GM19395 (cell line): Measurements from ENCODE around the gene HEATR5A.
"Not testable (repeated sequence)": the region's sequence is repeated elsewhere in the genome, so short reads cannot be mapped to it uniquely, and the experiment has no call there.

Experiments used
- ATAC-seq: cut with Tn5 transposase; IDR thresholded peaks from one replicate; pipeline ENCODE4 v1.9.1; 2021; ENCODE audit warnings: mild to moderate bottlenecking, moderate library complexity; ENCODE audit not compliant: unreplicated experiment

Gene HEATR5A

GRCh38 chr14:31287294-31287972 lies 132.9 kb downstream of the HEATR5A start:
- ATAC-seq: no peak

DNA sequence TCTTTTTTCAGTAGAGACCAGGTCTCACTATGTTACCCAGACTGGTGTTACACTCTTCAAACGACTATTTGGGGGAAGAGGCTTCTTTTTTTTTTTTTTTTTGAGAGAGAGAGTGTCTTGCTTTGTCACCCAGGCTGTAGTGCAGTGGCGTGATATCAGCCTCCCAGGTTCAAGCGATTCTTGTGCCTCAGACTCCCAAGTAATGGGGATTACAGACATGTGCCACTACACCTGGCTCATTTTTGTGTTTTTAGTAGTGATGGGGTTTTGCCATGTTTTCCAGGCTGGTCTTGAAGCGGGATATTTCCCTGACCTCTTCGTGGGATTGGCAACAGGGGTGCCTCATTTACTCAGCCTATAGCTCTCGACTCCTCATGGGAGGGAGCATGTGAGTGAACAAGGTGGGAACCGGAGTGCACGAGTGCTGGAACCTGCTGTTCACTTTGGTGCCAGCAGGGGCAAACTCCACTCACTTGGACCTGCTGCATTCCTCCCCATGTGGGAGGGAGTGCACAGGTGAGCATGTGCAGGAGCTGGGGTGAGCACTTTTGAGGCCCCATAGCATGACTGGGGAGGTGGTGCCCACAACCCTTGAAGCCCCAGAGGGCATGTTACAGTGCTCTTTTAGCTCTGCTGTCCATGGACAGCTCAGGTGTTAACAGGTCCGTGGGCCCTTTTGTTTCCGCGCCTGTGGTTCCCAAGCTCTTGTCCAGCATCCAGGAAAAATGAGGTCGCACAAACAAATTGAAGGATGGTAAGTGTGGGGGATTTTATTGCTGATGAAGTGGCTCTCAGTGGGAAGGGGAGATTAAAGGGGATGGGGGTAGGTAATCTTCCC lies 133.7 kb downstream of the HEATR5A start:
- no peak for ATAC-seq

- peak; percentile 88 for ATAC-seq
Observed at GRCh38 chr14:31283578-31284252, 136.6 kb downstream of the HEATR5A start.

GRCh38 chr14:31283153-31283552 lies 137.2 kb downstream of the HEATR5A start:
- peak; percentile 37 for ATAC-seq

GRCh38 chr14:31280871-31281220 lies 139.5 kb downstream of the HEATR5A start:
- no peak for ATAC-seq

DNA sequence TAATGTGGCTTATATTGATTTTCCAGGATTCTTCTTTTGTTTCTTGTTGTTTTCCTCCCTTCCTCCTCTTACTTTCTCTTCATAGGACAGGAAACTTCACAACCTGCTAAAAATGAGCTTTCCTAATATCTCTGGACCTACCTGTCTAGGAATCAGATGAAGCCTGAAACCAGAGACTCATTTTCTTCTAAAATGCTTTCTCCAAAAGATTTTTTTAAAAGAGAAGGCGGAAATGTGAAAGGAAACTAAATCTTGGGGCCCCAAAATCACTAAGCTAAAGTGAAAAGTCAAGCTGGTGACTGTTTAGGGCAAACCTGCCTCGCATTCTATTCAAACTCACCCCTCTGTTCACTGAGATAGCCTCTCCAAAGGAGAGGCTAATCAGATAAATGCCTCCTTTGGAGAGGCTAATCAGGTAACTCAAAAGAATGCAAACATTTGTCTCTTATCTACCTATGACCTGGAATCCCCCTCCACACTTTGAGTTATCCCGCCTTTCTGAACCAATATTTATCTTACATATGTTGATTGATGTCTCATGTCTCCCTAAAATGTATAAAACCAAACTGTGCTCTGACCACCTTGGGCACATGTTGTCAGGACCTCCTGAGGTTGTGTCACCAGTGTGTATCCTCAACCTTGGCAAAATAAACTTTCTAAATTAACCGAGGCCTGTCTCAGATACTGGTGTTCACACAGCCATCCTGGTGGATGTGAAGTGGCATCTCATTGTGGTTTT lies 140.0 kb downstream of the HEATR5A start:
- no peak for ATAC-seq

DNA sequence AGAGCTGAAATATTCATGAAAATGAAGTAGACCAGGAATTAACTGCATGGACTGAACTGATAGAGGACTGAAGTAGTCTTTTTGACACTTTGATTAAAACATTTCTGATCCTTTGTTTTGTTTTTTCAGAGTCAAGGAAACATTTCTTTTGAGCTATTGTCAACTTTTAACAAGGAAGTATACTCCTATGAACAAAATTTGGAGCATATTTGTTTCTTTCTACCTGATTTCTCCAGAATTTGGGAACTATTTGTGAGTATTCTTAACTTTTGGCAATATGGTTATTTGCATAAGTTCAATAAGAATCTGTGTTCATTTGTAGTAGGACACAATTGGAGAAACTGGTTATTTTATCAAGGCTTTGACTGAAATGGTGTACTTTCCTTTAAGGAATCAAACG lies 141.5 kb downstream of the HEATR5A start:
- no peak for ATAC-seq

DNA sequence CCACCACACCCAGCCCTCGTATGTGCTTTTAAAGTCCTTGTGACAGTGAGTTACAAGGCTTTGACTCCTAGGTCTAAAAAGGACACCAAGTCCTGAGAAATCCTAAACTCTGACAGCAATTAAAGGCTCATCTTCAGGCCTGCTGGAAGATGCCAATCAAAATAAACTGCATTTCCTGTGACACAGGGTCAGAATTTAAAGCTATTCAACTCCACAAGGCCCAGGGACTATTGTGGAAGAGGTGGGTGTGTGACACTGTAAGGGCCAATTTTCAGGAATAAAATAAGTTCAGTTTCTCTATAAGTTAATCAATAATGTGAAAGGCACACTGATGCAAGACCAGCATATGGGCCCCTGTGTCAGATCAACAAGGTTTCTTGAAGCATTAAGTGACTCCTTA lies 143.3 kb downstream of the HEATR5A start:
- no peak for ATAC-seq

- ATAC-seq: not testable (repeated sequence)
Observed at GRCh38 chr14:31276417-31276816, 143.9 kb downstream of the HEATR5A start.

DNA sequence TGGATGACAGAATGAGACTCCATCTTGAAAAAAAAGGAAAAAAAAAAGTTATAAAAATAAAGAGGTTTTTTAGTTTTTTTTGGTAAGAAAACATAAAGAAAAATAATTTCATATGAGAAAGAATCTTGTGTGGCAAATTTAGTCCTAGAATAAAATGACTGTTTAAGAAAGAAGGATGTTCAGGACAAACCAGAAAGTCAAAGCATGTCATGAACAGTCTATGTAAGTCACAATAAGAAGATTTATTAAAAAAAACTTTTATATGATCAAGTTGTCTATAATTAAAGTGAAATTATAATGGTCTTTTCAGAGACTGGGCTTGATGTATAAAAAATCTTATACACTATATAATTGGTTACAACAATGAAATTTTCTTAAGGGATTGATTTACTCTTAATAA lies 144.6 kb downstream of the HEATR5A start:
- no peak for ATAC-seq

- no peak for ATAC-seq
Observed at GRCh38 chr14:31271648-31272047, 148.7 kb downstream of the HEATR5A start.

GRCh38 chr14:31270196-31270772 lies 150.1 kb downstream of the HEATR5A start:
- no peak for ATAC-seq

GRCh38 chr14:31269634-31270195 lies 150.6 kb downstream of the HEATR5A start:
- no peak for ATAC-seq

DNA sequence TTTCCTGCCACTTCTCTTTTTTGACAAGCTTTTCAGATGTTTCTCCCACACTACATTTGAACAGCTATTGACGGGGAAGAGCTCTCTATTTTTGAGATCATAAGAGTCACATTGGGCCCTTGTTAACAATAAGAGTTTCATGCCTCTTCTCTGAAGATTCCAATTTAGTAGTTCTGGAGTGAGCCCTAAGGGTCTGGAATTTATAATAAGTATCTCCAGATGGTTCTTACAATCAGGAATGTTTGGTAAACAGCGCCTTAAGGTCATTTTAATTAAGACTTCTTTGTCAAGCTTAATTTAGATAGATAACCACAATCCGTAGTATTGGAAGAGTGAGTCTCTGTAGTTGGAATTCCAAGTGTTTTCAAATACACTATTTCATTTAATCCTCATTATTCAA lies 152.1 kb downstream of the HEATR5A start:
- ATAC-seq: no peak

DNA sequence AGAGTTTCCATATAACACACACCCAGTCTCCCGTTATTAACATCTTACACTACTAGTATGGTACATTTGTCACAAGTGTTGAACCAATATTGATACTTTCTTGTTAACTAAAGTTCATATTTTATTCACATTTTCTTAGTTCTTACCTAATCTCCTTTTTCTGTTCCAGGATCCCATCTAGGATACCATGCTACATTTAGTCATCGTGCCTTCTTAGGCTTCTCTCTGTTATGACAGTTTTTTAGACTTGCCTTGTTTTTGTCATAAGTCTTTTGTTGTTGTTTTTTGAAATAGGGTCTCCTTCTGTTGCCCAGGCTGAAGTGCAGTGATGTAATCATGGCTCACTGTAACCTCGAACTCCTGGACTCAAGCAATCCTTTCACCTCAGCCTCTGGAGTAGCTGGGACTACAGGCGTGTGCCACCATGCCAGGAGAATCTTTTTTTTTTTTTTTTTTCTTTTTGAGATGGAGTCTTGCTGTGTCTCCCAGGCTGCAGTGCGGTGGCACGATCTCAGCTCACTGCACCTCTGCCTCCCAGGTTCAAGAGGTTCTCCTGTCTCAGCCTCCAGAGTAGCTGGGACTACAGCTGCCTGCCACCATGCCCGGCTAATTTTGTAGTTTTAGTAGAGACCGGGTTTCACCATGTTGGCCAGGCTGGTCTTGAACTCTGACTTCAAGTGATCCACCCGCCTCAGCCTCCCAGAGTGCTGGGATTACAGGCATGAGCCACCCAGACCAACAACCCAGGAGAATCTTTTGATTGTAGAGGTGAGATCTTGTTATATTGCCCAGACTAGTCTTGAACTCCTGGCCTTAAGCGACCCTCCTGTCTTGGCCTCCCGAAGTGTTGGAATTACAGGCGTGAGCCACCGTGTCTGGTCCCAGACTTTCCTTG lies 153.7 kb downstream of the HEATR5A start:
- no peak for ATAC-seq

GRCh38 chr14:31265701-31266398 lies 154.5 kb downstream of the HEATR5A start:
- ATAC-seq: no peak

DNA sequence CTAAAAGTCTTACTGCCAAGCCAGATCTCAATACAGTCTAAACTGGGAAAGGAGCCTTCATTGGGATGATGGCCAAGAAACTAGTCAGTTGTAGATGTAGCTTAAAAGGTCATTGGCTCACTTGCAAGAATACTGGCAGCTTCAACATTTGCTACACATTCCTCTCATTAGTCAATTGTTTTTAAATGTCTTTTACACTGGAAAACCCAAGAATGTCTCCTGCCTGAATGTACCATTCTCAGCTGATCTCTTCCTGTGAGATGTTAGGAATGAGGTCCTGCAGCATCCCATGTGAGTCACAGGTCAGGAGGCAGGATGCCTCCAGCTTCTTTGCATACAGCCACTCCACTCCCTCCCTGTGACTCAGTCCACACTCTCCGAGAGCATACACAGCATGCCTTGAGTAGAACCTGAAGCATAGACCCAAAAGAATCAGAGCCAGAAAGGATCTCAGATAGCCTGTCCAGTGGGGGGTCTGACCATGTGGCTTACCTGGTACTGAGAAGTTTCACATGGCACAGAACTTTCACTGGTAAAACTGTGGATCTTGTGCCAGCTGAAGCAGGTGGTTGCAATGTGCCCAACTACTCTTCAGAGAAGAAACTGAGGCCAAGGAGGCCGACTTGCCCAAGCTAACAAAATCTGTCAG lies 156.7 kb downstream of the HEATR5A start:
- ATAC-seq: no peak
